SU-DHL-6 (cell line): Measurements from ENCODE around the gene IQGAP1.

ENCODE experiments used
- CTCF ChIP-seq: fragments of 200-600 bp; sonication (generic); IDR thresholded peaks from one replicate; pipeline ENCODE4 v1.5.1; 2017; ENCODE audit warnings: antibody characterized with exemption, mild to moderate bottlenecking, low read length, moderate library complexity; ENCODE audit not compliant: insufficient read depth, poor library complexity, severe bottlenecking
- EZH2phosphoT487 ChIP-seq: fragments of 200-600 bp; sonication (generic), shearing (Covaris generic); conservative IDR thresholded peaks from 2 replicates; pipeline ENCODE4 v1.6.1; 2018; ENCODE audit warnings: mild to moderate bottlenecking, antibody characterized with exemption, low read length, moderate library complexity, mixed read lengths

DNA sequence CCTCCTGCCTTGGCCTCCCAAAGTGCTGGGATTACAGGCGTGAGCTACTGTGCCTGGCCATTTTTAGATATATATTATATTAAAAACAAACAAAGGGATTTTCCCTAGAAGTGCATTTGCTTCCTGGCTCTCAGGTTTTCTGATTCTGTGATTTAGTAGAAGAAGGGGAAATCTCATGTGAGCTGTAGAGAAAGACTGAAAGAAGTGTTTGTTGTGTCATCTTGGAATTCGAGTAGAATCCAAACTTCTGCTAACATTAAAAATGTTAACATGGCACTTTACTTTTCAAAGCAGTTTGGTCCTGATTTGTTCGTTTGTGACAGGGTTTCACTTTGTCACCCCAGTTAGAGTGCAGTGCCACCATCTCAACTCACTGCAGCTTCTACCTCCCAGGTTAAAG lies 34.9 kb downstream of the IQGAP1 start:
- TF ChIP-seq CTCF: no peak
- TF ChIP-seq EZH2phosphoT487: no peak
